HCT116 (cell line): Measurements from ENCODE around the gene RNF212.

ENCODE experiments used
- CTCF ChIP-seq, 3 experiments: fragments of 200-600 bp in 1 of 3; sonication (generic) in 1 of 3; IDR thresholded peaks in 2 of 3; conservative IDR thresholded peaks in 1 of 3; 2 replicates each; pipeline ENCODE4 v1.5.1; 2012 to 2017; ENCODE audit warnings: low read depth in 2 of 3, low read length in 2 of 3, antibody characterized with exemption in 1 of 3, borderline replicate concordance in 1 of 3, control low read depth in 1 of 3, mild to moderate bottlenecking in 1 of 3, mixed read lengths in 1 of 3, mixed run types in 1 of 3, moderate library complexity in 1 of 3; ENCODE audit not compliant: insufficient read depth in 1 of 3
- POLR2A ChIP-seq: IDR thresholded peaks from 2 replicates; pipeline ENCODE4 v1.7.0; 2011; ENCODE audit warnings: borderline replicate concordance; ENCODE audit not compliant: insufficient read depth, insufficient read length; ENCODE audit errors: extremely low read depth
- RAD21 ChIP-seq: IDR thresholded peaks from 2 replicates; pipeline ENCODE4 v1.6.1; 2012; ENCODE audit warnings: low read depth, mild to moderate bottlenecking
- REST ChIP-seq: IDR thresholded peaks from 2 replicates; pipeline ENCODE4 v1.6.1; 2012; ENCODE audit warnings: low read depth
- TCF7L2 ChIP-seq: IDR thresholded peaks from 2 replicates; pipeline ENCODE4 v1.7.0; 2011; ENCODE audit warnings: borderline replicate concordance, inconsistent platforms; ENCODE audit not compliant: insufficient read depth, insufficient read length; ENCODE audit errors: extremely low read depth
- ZBTB33 ChIP-seq: IDR thresholded peaks from 2 replicates; pipeline ENCODE4 v1.6.1; 2011; ENCODE audit warnings: mild to moderate bottlenecking, low read length, moderate library complexity; ENCODE audit not compliant: insufficient replicate concordance; ENCODE audit errors: extremely low read depth
- ZNF274 ChIP-seq: fragments of 200-500 bp; sonication (Bioruptor generic); IDR thresholded peaks from 2 replicates; pipeline ENCODE4 v1.6.1; 2014; ENCODE audit warnings: mild to moderate bottlenecking, low read depth, low read length, inconsistent platforms
- TF ChIP-seq, protein P1 (sequence below): IDR thresholded peaks from 2 replicates; pipeline ENCODE4 v1.6.1; 2012

DNA sequence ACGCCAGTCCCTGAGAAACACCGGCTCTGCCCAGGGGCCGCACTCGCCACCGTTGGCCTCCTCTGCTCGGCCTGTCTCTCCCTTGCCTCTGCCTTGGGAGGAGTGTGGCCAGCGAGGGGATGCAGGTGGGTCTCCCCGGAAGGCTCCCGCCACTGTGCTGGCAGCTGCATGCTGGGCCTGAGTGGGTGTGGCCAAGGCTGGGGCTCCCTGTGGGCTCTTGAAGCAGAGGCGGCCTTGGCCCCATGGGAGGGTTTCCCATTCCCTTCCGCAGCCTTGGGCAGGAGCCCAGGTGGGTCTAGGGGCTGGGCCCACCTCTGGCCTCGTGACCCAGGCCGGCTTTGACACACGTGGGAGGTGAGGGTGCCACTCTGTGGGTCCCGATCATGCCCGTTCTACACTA is 82.8 kb downstream of the RNF212 start:
- TF ChIP-seq ZBTB33 (no peak), CTCF (IDR thresholded peaks at IDR 0.05 in 2 of 3, conservative IDR thresholded peaks at IDR 0.05 in 1 of 3; ENCODE audit: borderline replicate concordance in 1 of 3, insufficient read depth in 1 of 3, low read depth in 2 of 3, low read length in 2 of 3) (no peak), POLR2A (no peak), ZNF274 (no peak), RAD21 (no peak), REST (no peak), TCF7L2 (no peak)
- TF ChIP-seq, protein P1, sequence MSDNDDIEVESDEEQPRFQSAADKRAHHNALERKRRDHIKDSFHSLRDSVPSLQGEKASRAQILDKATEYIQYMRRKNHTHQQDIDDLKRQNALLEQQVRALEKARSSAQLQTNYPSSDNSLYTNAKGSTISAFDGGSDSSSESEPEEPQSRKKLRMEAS = no peak
